Panc1 (cell line): ENCODE measurements around the gene ANG.

Source experiments
- CTCF ChIP-seq: fragments of 450-650 bp; IDR thresholded peaks from 2 replicates; pipeline ENCODE4 v1.5.1; 2017; ENCODE audit warnings: mild to moderate bottlenecking
- REST ChIP-seq, 2 experiments: IDR thresholded peaks; 2 replicates each; pipeline ENCODE4 v1.6.1; 2011 to 2012; ENCODE audit warnings: low read depth in 2 of 2, control low read depth in 1 of 2, low read length in 1 of 2, mild to moderate bottlenecking in 1 of 2, moderate library complexity in 1 of 2; ENCODE audit not compliant: insufficient read depth in 1 of 2
- SIN3A ChIP-seq: IDR thresholded peaks from 2 replicates; pipeline ENCODE4 v1.6.1; 2012; ENCODE audit warnings: low read depth, mild to moderate bottlenecking, low read length, moderate library complexity, borderline replicate concordance; ENCODE audit not compliant: insufficient read depth

- TF ChIP-seq SIN3A (no peak), CTCF (no peak), REST (IDR thresholded peaks at IDR 0.05; ENCODE audit: insufficient read depth in 1 of 2, low read depth in 2 of 2, low read length in 1 of 2) (no peak)
Observed at GRCh38 chr14:20645481-20645880, 43.1 kb upstream of the ANG start.
